Measurements from ENCODE around the gene GTF2H4.
"Not testable (repeated sequence)": the region's sequence is repeated elsewhere in the genome, so short reads cannot be mapped to it uniquely, and the experiment has no call there.

The GTF2H4 gene

GRCh38 chr6:30894935-30895334 is 13.1 kb upstream of the GTF2H4 start:
- no peak for DNase-seq (ENCODE audit: low spot score)

- no peak for DNase-seq (ENCODE audit: low spot score)
Measured at GRCh38 chr6:30895343-30895742, 12.7 kb upstream of the GTF2H4 start.

- DNase-seq (ENCODE audit: low spot score), result no peak
Measured at GRCh38 chr6:30896541-30896940, 11.5 kb upstream of the GTF2H4 start.

GRCh38 chr6:30897882-30898281 is 10.1 kb upstream of the GTF2H4 start:
- DNase-seq (ENCODE audit: low spot score), result no peak

- DNase-seq (ENCODE audit: low spot score), result no peak
Measured at GRCh38 chr6:30898750-30899360, 9.2 kb upstream of the GTF2H4 start.

GRCh38 chr6:30900863-30901417 is 7.1 kb upstream of the GTF2H4 start:
- no peak for DNase-seq (ENCODE audit: low spot score)

- no peak for DNase-seq (ENCODE audit: low spot score)
Measured at GRCh38 chr6:30901436-30901835, 6.6 kb upstream of the GTF2H4 start.

GRCh38 chr6:30902196-30902595 is 5.8 kb upstream of the GTF2H4 start:
- DNase-seq (ENCODE audit: low spot score), result not testable (repeated sequence)

- DNase-seq (ENCODE audit: low spot score), result no peak
Measured at GRCh38 chr6:30902709-30903108, 5.3 kb upstream of the GTF2H4 start.

- no peak for DNase-seq (ENCODE audit: low spot score)
Measured at GRCh38 chr6:30903236-30903635, 4.8 kb upstream of the GTF2H4 start.

GRCh38 chr6:30907290-30907757 is 683 bp upstream of the GTF2H4 start:
- DNase-seq (ENCODE audit: low spot score), result not testable (repeated sequence)

- DNase-seq (ENCODE audit: low spot score), result no peak
Measured at GRCh38 chr6:30908700-30909099, 693 bp downstream of the GTF2H4 start.

- not testable (repeated sequence) for DNase-seq (ENCODE audit: low spot score)
Measured at GRCh38 chr6:30910473-30910872, 2.5 kb downstream of the GTF2H4 start.

GRCh38 chr6:30912746-30913520 is 4.9 kb downstream of the GTF2H4 start:
- no peak for DNase-seq (ENCODE audit: low spot score)

GRCh38 chr6:30913721-30914075 is 5.7 kb downstream of the GTF2H4 start:
- DNase-seq (ENCODE audit: low spot score), result no peak

- DNase-seq (ENCODE audit: low spot score), result peak; percentile 89
Measured at GRCh38 chr6:30914076-30914853, 6.3 kb downstream of the GTF2H4 start, which contains the start of gene VARS2. Gene VARS2 (plus strand): TSS chr6:30914238. CDS start chr6:30914837, 599 bp downstream.

GRCh38 chr6:30914854-30915590 is 7.0 kb downstream of the GTF2H4 start:
- DNase-seq (ENCODE audit: low spot score), result no peak

GRCh38 chr6:30915591-30915946 is 7.6 kb downstream of the GTF2H4 start:
- DNase-seq (ENCODE audit: low spot score), result peak; percentile 37

GRCh38 chr6:30917041-30917440 is 9.0 kb downstream of the GTF2H4 start:
- no peak for DNase-seq (ENCODE audit: low spot score)

- no peak for DNase-seq (ENCODE audit: low spot score)
Measured at GRCh38 chr6:30917487-30917886, 9.5 kb downstream of the GTF2H4 start.

GRCh38 chr6:30918670-30919069 is 10.7 kb downstream of the GTF2H4 start:
- DNase-seq (ENCODE audit: low spot score), result no peak

- DNase-seq (ENCODE audit: low spot score), result no peak
Measured at GRCh38 chr6:30922447-30922852, 14.4 kb downstream of the GTF2H4 start.

Measured in hematopoietic multipotent progenitor cell treated with erythropoietin and hydrocortisone succinate and interleukin-3 and kit ligand, for 15 days (in vitro differentiated cells).